NCI-H2227 (cell line): ENCODE results near the gene FAIM.
"Not testable (repeated sequence)": the region's sequence is repeated elsewhere in the genome, so short reads cannot be mapped to it uniquely, and the experiment has no call there.

Experiments used
- DNase-seq: peaks from one replicate; lab custom pipeline; 2025; ENCODE audit not compliant: unreplicated experiment; lab: John Stamatoyannopoulos, UW

The FAIM gene, protein sequence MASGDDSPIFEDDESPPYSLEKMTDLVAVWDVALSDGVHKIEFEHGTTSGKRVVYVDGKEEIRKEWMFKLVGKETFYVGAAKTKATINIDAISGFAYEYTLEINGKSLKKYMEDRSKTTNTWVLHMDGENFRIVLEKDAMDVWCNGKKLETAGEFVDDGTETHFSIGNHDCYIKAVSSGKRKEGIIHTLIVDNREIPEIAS

GRCh38 chr3:138608322-138609135, at the start of gene FAIM:
TSS of gene FAIM (plus strand) at chr3:138608771. CDS start at chr3:138619727, 10,956 bp downstream.
- DNase-seq = peak; percentile 75

DNA sequence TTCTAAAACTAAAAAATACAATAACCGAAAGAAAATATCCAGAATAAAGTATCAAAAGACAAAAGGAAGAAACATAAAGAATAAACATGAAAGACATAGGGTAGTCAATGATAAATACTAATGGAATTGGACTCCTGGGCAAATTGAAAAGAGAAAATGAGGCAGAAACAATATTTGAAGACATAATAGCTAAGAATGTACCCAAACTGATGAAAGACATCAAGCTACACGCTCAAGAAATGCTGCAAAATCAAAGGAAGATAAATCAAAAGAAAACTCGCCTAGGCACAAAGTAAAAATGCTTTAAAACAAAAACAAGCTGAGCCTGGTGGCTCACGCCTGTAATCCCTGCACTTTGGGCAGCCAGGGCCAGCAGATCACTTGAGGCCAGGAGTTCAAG, 49.4 kb upstream of the FAIM start:
- DNase-seq = no peak

- DNase-seq = no peak
Measured at GRCh38 chr3:138560501-138560900, 48.1 kb upstream of the FAIM start.

DNA sequence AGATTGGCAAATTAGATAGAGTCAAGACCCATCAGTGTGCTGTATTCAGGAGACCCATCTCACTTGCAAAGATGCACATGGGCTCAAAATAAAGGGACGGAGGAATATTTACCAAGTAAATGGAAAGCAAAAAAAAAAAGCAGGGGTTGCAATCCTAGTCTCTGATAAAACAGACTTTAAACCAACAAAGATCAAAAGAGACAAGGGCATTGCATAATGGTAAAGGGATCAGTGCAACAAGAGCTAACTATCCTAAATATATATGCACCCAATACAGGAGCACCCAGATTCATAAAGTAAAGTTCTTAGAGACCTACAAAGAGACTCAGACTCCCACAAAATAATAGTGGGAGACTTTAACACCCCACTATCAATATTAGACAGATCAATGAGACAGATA, 45.7 kb upstream of the FAIM start:
- not testable (repeated sequence) for DNase-seq

- DNase-seq = not testable (repeated sequence)
Measured at GRCh38 chr3:138566293-138566692, 42.3 kb upstream of the FAIM start.

- no peak for DNase-seq
Measured at GRCh38 chr3:138567403-138567802, 41.2 kb upstream of the FAIM start.

DNA sequence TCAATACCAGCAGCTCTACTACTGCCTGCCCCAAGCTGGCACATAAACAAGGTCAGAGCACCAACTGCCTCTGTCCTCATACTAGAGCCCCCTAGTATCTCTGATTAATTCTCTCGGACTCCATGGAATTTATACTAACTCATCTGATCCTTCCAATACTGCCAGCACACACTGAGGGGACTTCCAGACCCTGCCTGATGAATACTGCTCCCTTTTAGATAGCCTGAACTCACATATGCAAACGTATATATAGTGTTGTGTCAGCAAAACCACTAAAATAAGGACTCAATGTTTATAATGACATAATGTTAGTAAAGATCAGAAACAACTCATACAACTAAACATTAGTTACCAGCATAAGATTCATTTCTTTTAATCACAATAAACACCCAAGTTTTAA, 39.5 kb upstream of the FAIM start:
- no peak for DNase-seq

GRCh38 chr3:138569624-138570023, 38.9 kb upstream of the FAIM start:
- not testable (repeated sequence) for DNase-seq

GRCh38 chr3:138573138-138573537, 35.4 kb upstream of the FAIM start:
- no peak for DNase-seq

GRCh38 chr3:138578141-138578540, 30.4 kb upstream of the FAIM start:
- no peak for DNase-seq

DNA sequence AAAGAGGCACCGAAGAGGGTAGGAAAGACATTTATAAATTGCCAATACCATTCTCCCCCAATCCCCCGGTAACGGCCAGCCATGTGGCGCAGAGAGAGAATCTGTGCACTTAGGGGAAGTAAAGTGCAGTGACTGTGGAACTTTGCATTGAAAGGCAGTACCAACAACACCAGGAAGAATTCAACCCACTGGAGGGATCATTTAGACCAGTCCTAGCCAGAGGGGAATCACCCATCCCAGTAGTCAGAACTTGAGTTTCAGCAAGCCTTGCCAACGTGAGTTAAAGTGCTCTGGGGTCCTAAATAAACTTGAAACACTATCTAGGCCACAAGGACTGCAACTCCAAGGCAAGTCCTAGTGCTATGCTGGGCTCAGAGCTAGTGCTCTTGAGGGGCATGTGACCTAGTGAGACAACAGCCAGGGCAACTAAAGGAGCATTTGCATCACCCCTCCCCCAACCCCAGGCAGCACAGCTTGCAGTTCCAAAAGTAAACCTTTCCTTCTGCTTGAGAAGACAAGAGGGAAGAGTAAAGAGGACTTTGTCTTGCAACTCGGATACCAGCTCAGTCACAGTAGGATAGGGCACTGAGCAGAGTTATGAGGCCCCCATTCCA, 29.5 kb upstream of the FAIM start:
- DNase-seq = no peak

DNA sequence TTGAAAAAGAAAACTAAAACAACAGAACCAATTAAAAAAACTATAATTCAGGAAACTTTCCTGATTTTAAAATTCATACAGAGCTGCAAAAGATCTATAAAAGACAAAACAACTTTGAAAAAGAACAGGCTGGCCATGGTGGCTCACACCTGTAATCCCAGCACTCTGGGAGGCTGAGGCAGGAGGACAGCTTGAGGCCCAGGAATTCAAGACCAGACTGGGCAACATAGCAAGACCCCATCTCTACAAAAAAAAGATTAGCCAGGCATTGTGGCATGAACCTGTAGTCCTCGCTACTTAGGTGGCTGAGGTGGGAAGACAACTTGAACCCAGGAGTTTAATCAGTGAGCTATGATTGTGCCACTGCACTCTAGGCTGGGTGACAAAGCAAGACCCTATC, 21.2 kb upstream of the FAIM start:
- no peak for DNase-seq

DNA sequence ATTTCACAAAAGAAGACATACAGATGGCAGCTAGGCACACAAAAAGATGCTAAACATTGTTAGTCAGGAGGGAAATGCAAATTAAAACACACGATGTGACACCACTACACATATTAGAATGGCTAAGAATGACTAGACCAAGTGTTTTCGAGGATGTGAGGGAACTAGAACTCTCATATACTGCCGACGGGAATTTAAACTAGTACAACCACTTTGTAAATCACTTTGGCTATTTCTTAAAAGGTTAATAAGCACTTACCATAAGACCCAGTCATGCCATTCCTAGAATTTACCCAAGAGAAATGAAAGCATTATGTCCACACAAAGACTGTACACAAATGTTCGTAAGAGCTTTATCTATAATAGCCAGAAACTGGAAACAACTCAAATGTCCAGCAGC, 20.1 kb upstream of the FAIM start:
- no peak for DNase-seq

GRCh38 chr3:138591392-138591791, 17.2 kb upstream of the FAIM start:
- DNase-seq = no peak

DNA sequence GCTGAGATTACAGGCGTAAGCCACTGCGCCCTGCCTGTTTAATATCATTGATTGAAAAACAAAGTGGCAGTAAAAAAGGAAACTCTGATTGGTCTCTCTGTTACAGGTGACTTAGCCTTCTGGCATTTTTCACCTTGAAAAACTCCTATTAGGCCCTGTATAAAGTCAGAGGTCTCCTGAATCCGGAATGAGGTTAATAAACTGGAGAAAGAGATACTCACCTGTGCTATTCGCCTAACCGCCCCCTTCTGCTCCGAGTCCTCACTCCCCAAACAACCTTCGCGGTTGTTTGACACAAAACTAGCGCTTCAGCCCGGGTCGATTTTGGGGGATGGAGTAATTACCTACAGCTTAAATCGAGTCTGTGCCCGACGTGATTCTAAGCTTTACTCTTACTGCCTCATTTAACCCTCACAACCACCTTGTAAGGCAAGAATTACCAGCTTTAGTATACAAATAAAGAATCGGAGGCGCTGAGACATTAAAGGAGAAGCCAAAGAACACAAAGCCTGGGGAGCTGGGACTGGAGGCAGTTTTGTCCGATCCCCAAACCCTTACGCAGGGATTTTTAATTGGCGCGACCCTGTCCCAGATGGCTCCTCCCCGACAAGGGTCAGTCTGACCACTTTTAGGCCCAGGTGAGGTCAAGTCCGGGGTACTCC, 15.0 kb upstream of the FAIM start:
- DNase-seq = no peak

- DNase-seq = no peak
Measured at GRCh38 chr3:138594150-138594934, 14.2 kb upstream of the FAIM start, which contains the start of gene CEP70. TSS of gene CEP70 (minus strand) at chr3:138594260. CDS start at chr3:138572927, 21,333 bp downstream.

DNA sequence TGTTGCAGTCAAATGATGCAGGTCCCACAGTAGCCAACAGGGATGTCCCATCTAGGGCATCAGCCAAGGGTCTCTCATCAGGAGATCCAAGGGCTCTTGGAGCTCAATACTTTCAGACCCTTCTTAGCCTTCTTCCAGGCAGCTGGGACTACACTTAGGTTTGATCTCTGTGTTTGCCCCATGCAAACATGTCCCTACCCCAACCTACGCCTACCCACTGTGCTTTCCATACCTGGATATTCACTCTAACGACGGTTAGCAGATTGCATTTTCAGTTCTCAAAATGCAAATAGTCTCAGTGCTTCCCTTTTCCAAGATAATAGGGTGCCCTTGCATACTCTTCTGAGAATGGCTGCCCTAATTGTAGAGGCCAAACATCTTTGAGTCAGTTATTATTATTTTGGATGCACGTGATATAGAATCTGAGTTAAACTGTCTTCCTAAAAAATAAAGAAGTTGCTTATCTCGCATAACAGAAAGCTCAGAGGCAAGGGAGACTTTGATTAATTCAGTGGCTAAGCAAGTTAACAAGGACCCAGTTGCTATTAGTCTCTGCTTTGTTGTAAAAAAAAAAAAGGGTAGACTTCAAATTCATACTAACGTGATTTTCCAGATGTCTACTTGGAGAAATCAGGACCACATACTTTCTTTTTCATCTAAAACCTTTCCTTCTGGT, 13.5 kb upstream of the FAIM start:
- DNase-seq = no peak

DNA sequence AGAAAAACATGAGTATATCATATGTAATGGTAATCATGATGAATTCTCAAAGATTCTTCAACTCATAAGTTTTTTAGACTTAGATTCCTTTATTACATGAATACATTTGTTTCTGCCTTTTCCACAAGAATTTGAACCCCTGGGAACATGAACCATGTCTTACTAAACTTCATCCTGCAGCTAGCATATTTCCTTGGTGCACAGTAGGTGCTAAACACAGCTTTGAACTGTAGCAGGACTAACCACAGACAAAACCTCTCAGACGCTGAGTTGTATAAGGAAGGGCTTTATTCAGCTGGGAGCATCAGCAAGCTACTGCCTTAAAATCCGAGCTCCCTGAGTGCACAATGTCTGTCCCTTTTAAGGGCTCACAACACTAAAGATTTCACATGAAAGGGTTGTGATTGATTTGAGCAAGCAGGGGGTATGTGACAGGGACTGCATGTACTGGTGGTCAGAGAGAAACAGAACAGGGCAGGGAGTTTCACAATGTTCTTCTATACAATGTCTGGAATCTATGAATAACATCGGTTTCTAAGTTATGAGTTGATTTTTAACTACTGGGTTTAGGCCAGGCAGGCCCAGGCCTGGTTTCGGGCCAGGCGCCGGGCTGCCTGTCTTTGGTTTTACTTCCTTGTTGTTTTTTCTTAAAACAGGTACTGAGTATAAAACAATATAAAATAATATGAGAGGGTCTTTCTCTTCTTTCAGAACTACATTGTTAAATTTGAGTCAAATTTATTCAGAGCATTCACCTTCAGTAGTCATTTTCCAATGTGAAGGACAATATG, 11.2 kb upstream of the FAIM start:
- DNase-seq = not testable (repeated sequence)

GRCh38 chr3:138598534-138598933, 10.0 kb upstream of the FAIM start:
- DNase-seq = no peak
